Pulmonary artery endothelial cell (primary cell): ENCODE results near the gene DDR2. TPM values are rescaled to one million over a fixed set of nuclear protein-coding genes. Genes with fewer than 3 reads are reported as not detected.
"Not testable (repeated sequence)": the region's sequence is repeated elsewhere in the genome, so short reads cannot be mapped to it uniquely, and the experiment has no call there.

Source experiments
- DNase-seq: peaks from one replicate; pipeline ENCODE4 v3.0.0-alpha.2; 2011; ENCODE audit warnings: low read depth, low spot score
- total RNA-seq: library from RNA; depleted of rRNA; stranded (reverse); fragments of >200 nt; gene quantifications from 2 replicates; pipeline ENCODE4 v1.2.3, GENCODE V29; 2014

Gene DDR2
- total RNA-seq, 1 donor from 2014 or later, result 41.5 TPM

- DNase-seq, result no peak
Observed at GRCh38 chr1:162756523-162756922, 124.3 kb downstream of the DDR2 start.

GRCh38 chr1:162757476-162757875 lies 125.2 kb downstream of the DDR2 start:
- no peak for DNase-seq

GRCh38 chr1:162765788-162766187 lies 133.5 kb downstream of the DDR2 start:
- no peak for DNase-seq

- DNase-seq, result no peak
Observed at GRCh38 chr1:162772571-162773154, 140.4 kb downstream of the DDR2 start.

GRCh38 chr1:162774007-162774406 lies 141.7 kb downstream of the DDR2 start:
- no peak for DNase-seq

GRCh38 chr1:162779043-162779442 lies 146.8 kb downstream of the DDR2 start:
- no peak for DNase-seq

GRCh38 chr1:162782671-162783070 lies 150.4 kb downstream of the DDR2 start:
- DNase-seq, result no peak

- not testable (repeated sequence) for DNase-seq
Observed at GRCh38 chr1:162784926-162785325, 152.7 kb downstream of the DDR2 start.

GRCh38 chr1:162788783-162789182 lies 156.5 kb downstream of the DDR2 start:
- not testable (repeated sequence) for DNase-seq

GRCh38 chr1:162790303-162790984 lies 158.2 kb downstream of the DDR2 start, which contains the start of gene HSD17B7:
TSS of gene HSD17B7 (plus strand) at chr1:162790702. CDS start at chr1:162790801, 99 bp downstream.
- not testable (repeated sequence) for DNase-seq

GRCh38 chr1:162790985-162791357 lies 158.7 kb downstream of the DDR2 start:
- DNase-seq, result not testable (repeated sequence)

- not testable (repeated sequence) for DNase-seq
Observed at GRCh38 chr1:162794284-162794683, 162.0 kb downstream of the DDR2 start.

- not testable (repeated sequence) for DNase-seq
Observed at GRCh38 chr1:162796617-162797279, 164.5 kb downstream of the DDR2 start.

GRCh38 chr1:162799995-162800830 lies 167.9 kb downstream of the DDR2 start:
- peak; percentile 26 for DNase-seq

GRCh38 chr1:162807503-162807902 lies 175.2 kb downstream of the DDR2 start:
- not testable (repeated sequence) for DNase-seq

- not testable (repeated sequence) for DNase-seq
Observed at GRCh38 chr1:162812357-162812756, 180.1 kb downstream of the DDR2 start.

GRCh38 chr1:162818136-162818535 lies 185.9 kb downstream of the DDR2 start:
- DNase-seq, result not testable (repeated sequence)

- not testable (repeated sequence) for DNase-seq
Observed at GRCh38 chr1:162818666-162819065, 186.4 kb downstream of the DDR2 start.

- no peak for DNase-seq
Observed at GRCh38 chr1:162822391-162823200, 190.3 kb downstream of the DDR2 start.

GRCh38 chr1:162823231-162823630 lies 191.0 kb downstream of the DDR2 start:
- no peak for DNase-seq
